Keratinocyte (primary cell): ENCODE measurements around the gene MLLT3. TPM values are rescaled to one million over a fixed set of nuclear protein-coding genes. Genes with fewer than 3 reads are reported as not detected.

ENCODE experiments used
- DNase-seq: peaks from one replicate; pipeline ENCODE4 v3.0.0-alpha.2; 2011; ENCODE audit warnings: low read depth, missing footprints, low spot score
- FAIRE-seq: peaks from 2 replicates; lab custom pipeline; 2011; peaks lifted over from hg19 to GRCh38; lab: Jason Lieb, UNC
- H2AFZ ChIP-seq: 2 replicates; pipeline ENCODE4 v1.6.0; 2012; ENCODE audit warnings: low read length, control low read depth, inconsistent platforms; ENCODE audit not compliant: control insufficient read depth
- H3K27ac ChIP-seq: 2 replicates; pipeline ENCODE4 v1.5.1; 2011; ENCODE audit warnings: low read length; ENCODE audit not compliant: control insufficient read depth, insufficient read depth
- H3K27me3 ChIP-seq: 3 replicates; pipeline ENCODE4 v1.6.0; 2011; ENCODE audit warnings: low read length; ENCODE audit not compliant: control insufficient read depth, insufficient read depth; ENCODE audit errors: extremely low read depth
- H3K36me3 ChIP-seq, 2 experiments: 2 replicates in 1 of 2; 3 replicates in 1 of 2; pipeline ENCODE4 v1.5.1; 2011; ENCODE audit warnings: low read length in 2 of 2, mild to moderate bottlenecking in 1 of 2; ENCODE audit not compliant: control insufficient read depth in 2 of 2, insufficient read depth in 2 of 2; ENCODE audit errors: extremely low read depth in 1 of 2
- H3K4me1 ChIP-seq: 3 replicates; pipeline ENCODE4 v1.5.1; 2011; ENCODE audit warnings: low read length; ENCODE audit not compliant: control insufficient read depth, insufficient read depth; ENCODE audit errors: extremely low read depth
- H3K4me2 ChIP-seq: 3 replicates; pipeline ENCODE4 v1.6.0; 2011; ENCODE audit warnings: low read depth, low read length; ENCODE audit not compliant: control insufficient read depth, insufficient read depth; ENCODE audit errors: extremely low read depth
- H3K4me3 ChIP-seq, 3 experiments: fragments of 200-600 bp in 1 of 3; sonication (generic) in 1 of 3; 2 replicates in 2 of 3; 3 replicates in 1 of 3; pipeline ENCODE4 v1.5.1; 2011 to 2016; ENCODE audit warnings: low read length in 3 of 3, mild to moderate bottlenecking in 3 of 3, control low read depth in 2 of 3, inconsistent platforms in 1 of 3, low read depth in 1 of 3, mixed read lengths in 1 of 3, mixed run types in 1 of 3, moderate library complexity in 1 of 3; ENCODE audit not compliant: control insufficient read depth in 2 of 3, insufficient read depth in 2 of 3; ENCODE audit errors: extremely low read depth in 1 of 3
- H3K79me2 ChIP-seq: 2 replicates; pipeline ENCODE4 v1.6.0; 2012; ENCODE audit warnings: low read length; ENCODE audit not compliant: control insufficient read depth, insufficient read depth
- H3K9ac ChIP-seq: 3 replicates; pipeline ENCODE4 v1.6.0; 2011; ENCODE audit warnings: low read length; ENCODE audit not compliant: control insufficient read depth, insufficient read depth; ENCODE audit errors: extremely low read depth
- H3K9me1 ChIP-seq: 3 replicates; pipeline ENCODE4 v1.6.0; 2011; ENCODE audit warnings: low read length; ENCODE audit not compliant: control insufficient read depth, insufficient read depth; ENCODE audit errors: extremely low read depth
- H3K9me3 ChIP-seq: 2 replicates; pipeline ENCODE4 v1.5.1; 2012; ENCODE audit warnings: low read depth, low read length; ENCODE audit not compliant: control insufficient read depth
- H4K20me1 ChIP-seq: 3 replicates; pipeline ENCODE4 v1.6.0; 2011; ENCODE audit warnings: low read length; ENCODE audit not compliant: control insufficient read depth, insufficient read depth; ENCODE audit errors: extremely low read depth
- CTCF ChIP-seq, 3 experiments: IDR thresholded peaks in 1 of 3; conservative IDR thresholded peaks in 1 of 3; optimal IDR thresholded peaks in 1 of 3; 2 replicates in 2 of 3; 3 replicates in 1 of 3; pipeline versions ENCODE3 to v1.5.1; 2011; ENCODE audit warnings: low read length in 3 of 3, mild to moderate bottlenecking in 3 of 3, moderate library complexity in 2 of 3, control low read depth in 1 of 3, inconsistent platforms in 1 of 3; ENCODE audit not compliant: insufficient read depth in 2 of 3; ENCODE audit errors: extremely low read depth in 1 of 3
- EZH2 ChIP-seq: IDR thresholded peaks from one replicate; pipeline ENCODE4 v1.6.1; 2012; ENCODE audit warnings: inconsistent platforms, mild to moderate bottlenecking, low read length, moderate library complexity
- dilution Hi-C: fragments of 300-500 bp; cut with MboI; formaldehyde crosslinking; loops from one replicate; pipeline ENCODE4 v1.7.0; 2020; ENCODE audit warnings: low sequenced_read_pairs; ENCODE audit not compliant: extremely low pct_ligation_motif_present
- polyA plus RNA-seq, 5 experiments: library from polyadenylated mRNA; depleted of rRNA in 3 of 5; stranded (reverse) in 3 of 5; stranded (forward) in 1 of 5; unstranded in 1 of 5; fragments of >200 nt; gene quantifications; 1 replicate in 1 of 5; 2 replicates in 3 of 5; 3 replicates in 1 of 5; pipeline versions ENCODE4 v1.2.1 to v1.2.3, GENCODE V29; 2011 to 2012; ENCODE audit warnings: missing spikeins in 2 of 5, low read depth in 1 of 5, low replicate concordance in 1 of 5

Gene MLLT3
- polyA plus RNA-seq, 1 donor (not counting 4 experiments of a cell fraction or from before 2014, with no cell fraction given) = 17.0 TPM

- no peak for FAIRE-seq
These were observed 208.1 kb downstream of the MLLT3 start for GRCh38 chr9:20414150-20414549.

GRCh38 chr9:20409321-20410092 is 212.8 kb downstream of the MLLT3 start:
- Histone ChIP-seq H4K20me1 (no peaks in the 10 kb centered on the region), H3K9me3 (no peaks in the 10 kb centered on the region), H3K27me3 (no peaks in the 10 kb centered on the region), H3K79me2 (no peaks in the 10 kb centered on the region), H3K4me1 (no peaks in the 10 kb centered on the region), H2AFZ (no peak overlapping the region), H3K4me3 (no peak overlapping the region), H3K9ac (no peak overlapping the region), H3K4me2 (no peak overlapping the region), H3K9me1 (no peaks in the 10 kb centered on the region), H3K36me3 (no peaks in the 10 kb centered on the region), H3K27ac (no peak overlapping the region)
- dilution Hi-C loops = loop anchor here (10.0 kb wide), 1 partner anchor 65 kb away; no protein-coding TSS in a partner anchor
- DNase-seq (no peak), FAIRE-seq (no peak)
- TF ChIP-seq CTCF (optimal IDR thresholded peaks at IDR 0.05 in 1 of 3, IDR thresholded peaks at IDR 0.05 in 1 of 3, conservative IDR thresholded peaks at IDR 0.05 in 1 of 3; ENCODE audit: extremely low read depth in 1 of 3, insufficient read depth in 2 of 3, low read length in 3 of 3) = no peak
- TF ChIP-seq EZH2 = no peak

More at GRCh38 chr9:20414150-20414549, 208.1 kb downstream of the MLLT3 start:
- Histone ChIP-seq H2AFZ (no peak overlapping the region), H3K9ac (no peak overlapping the region), H3K27me3 (no peaks in the 10 kb centered on the region), H3K36me3 (no peaks in the 10 kb centered on the region), H3K4me2 (no peak overlapping the region), H3K4me3 (no peak overlapping the region), H3K27ac (no peak overlapping the region), H3K9me1 (no peaks in the 10 kb centered on the region), H3K79me2 (no peaks in the 10 kb centered on the region), H3K9me3 (no peaks in the 10 kb centered on the region), H4K20me1 (no peaks in the 10 kb centered on the region), H3K4me1 (no peaks in the 10 kb centered on the region)
- no peak for DNase-seq
- dilution Hi-C loops = loop anchor here (10.0 kb wide), 1 partner anchor 61 kb away; no protein-coding TSS in a partner anchor
- TF ChIP-seq EZH2 = no peak
